Measurements from ENCODE around the gene FBXL4.

GRCh38 chr6:98941319-98941718 is 6.4 kb downstream of the FBXL4 start:
- TF ChIP-seq, protein P1, sequence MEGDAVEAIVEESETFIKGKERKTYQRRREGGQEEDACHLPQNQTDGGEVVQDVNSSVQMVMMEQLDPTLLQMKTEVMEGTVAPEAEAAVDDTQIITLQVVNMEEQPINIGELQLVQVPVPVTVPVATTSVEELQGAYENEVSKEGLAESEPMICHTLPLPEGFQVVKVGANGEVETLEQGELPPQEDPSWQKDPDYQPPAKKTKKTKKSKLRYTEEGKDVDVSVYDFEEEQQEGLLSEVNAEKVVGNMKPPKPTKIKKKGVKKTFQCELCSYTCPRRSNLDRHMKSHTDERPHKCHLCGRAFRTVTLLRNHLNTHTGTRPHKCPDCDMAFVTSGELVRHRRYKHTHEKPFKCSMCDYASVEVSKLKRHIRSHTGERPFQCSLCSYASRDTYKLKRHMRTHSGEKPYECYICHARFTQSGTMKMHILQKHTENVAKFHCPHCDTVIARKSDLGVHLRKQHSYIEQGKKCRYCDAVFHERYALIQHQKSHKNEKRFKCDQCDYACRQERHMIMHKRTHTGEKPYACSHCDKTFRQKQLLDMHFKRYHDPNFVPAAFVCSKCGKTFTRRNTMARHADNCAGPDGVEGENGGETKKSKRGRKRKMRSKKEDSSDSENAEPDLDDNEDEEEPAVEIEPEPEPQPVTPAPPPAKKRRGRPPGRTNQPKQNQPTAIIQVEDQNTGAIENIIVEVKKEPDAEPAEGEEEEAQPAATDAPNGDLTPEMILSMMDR (conservative IDR thresholded peaks at IDR 0.05 in 1 of 2, IDR thresholded peaks at IDR 0.05 in 1 of 2; ENCODE audit: extremely low read depth in 1 of 2, insufficient read depth in 1 of 2, low read depth in 1 of 2, low read length in 2 of 2) = no peak
- no peak for TF ChIP-seq EZH2 (IDR thresholded peaks at IDR 0.05; ENCODE audit: borderline replicate concordance, low read length)

All from mammary epithelial cell (primary cell).